ENCODE results near the gene HSPB6. TPM values are rescaled to one million over a fixed set of nuclear protein-coding genes. Genes with fewer than 3 reads are reported as not detected.

The HSPB6 gene
- total RNA-seq, 1 donor from 2014 or later, result 0.37 TPM

DNA sequence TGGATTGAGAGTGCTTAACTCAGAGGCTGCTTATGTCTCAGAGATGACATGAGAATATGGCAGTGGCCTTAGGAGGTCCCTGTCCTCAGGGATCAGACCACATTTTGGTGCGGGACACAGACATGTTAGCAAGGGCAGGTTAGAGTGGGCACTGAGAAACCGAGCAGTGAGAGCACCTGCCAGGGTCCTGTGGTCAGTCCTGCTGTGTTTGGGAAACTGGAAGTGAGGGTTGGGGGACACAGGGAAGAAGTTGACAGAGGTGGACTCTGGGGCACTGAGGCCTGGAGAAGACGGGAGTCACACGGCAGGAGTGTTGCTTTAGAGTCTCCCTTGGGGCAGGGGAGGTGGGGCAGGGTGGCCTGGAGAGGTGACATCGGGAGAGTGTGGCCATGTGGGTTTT lies 21.9 kb downstream of the HSPB6 start:
- H3K27me3 Mint-ChIP-seq (ENCODE audit: low read depth), result no peaks in the 10 kb centered on the region
- peaks cover 13% of the 10 kb centered on the region for H3K36me3 Mint-ChIP-seq (ENCODE audit: low read depth)
- H3K4me3 Mint-ChIP-seq, result peak overlapping the region; percentile 44
- no peak overlapping the region for H3K27ac Mint-ChIP-seq (ENCODE audit: unreplicated experiment)
- H3K9me3 Mint-ChIP-seq, result no peaks in the 10 kb centered on the region
- TF ChIP-seq, protein P1, sequence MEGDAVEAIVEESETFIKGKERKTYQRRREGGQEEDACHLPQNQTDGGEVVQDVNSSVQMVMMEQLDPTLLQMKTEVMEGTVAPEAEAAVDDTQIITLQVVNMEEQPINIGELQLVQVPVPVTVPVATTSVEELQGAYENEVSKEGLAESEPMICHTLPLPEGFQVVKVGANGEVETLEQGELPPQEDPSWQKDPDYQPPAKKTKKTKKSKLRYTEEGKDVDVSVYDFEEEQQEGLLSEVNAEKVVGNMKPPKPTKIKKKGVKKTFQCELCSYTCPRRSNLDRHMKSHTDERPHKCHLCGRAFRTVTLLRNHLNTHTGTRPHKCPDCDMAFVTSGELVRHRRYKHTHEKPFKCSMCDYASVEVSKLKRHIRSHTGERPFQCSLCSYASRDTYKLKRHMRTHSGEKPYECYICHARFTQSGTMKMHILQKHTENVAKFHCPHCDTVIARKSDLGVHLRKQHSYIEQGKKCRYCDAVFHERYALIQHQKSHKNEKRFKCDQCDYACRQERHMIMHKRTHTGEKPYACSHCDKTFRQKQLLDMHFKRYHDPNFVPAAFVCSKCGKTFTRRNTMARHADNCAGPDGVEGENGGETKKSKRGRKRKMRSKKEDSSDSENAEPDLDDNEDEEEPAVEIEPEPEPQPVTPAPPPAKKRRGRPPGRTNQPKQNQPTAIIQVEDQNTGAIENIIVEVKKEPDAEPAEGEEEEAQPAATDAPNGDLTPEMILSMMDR (conservative IDR thresholded peaks at IDR 0.05), result no peak
- no peaks in the 10 kb centered on the region for H3K4me1 Mint-ChIP-seq
- no peak for DNase-seq (ENCODE audit: low read depth, low spot score)

DNA sequence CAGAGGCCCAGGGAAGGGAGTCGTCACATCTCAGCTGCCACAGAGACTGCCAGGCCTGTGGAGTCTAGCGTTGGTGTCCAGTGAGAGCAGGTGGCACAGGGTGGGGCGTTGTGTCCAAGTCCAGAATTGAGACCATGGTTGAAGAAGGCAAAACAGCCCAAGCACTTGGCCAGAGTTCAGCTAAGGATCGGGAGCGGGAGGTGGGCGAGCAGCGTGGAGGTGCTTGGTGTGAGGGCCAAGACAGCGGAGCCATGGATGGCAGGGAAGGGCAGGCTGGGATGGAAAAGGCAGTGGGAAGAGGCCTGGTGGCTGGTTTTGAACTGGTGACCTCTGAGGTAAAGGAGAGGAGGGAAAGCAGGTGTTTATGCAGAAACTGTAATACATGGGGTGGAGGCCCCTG lies 22.6 kb downstream of the HSPB6 start:
- peaks cover 13% of the 10 kb centered on the region for H3K36me3 Mint-ChIP-seq (ENCODE audit: low read depth)
- no peak overlapping the region for H3K27ac Mint-ChIP-seq (ENCODE audit: unreplicated experiment)

DNA sequence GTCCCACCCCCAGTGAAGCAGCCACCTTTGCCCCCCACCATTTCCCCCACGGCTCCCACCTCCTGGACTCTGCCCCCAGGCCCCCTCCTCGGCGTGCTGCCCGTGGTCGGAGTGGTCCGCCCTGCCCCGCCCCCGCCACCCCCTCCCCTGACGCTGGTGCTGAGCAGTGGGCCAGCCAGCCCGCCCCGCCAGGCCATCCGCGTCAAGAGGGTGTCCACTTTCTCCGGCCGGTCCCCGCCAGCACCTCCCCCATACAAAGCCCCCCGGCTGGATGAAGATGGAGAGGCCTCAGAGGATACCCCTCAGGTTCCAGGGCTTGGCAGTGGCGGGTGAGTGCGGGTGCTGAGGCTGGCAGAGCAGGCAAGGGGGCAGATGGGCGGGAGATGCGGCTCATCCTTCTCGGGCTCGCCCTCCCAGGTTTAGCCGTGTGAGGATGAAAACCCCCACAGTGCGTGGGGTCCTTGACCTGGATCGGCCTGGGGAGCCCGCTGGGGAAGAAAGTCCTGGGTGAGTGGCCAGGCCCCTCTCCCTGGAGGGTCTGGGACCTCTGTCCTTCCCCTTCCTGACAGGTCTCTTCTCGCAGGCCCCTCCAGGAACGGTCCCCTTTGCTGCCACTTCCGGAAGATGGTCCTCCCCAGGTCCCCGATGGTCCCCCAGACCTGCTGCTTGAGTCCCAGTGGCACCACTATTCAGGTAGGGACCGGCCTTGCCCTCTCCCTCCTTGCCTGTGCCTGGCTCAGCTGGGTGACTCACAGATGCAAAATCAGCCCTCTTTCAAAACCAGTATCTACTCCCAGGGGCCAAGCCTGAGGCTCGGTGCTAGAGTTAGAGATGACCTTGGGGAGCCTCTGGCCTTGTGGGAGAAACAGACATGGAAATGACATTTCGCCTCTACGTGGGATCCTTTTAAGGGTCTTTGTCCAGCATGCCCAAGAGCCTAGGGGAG lies 23.4 kb downstream of the HSPB6 start:
- H3K27ac Mint-ChIP-seq (ENCODE audit: unreplicated experiment), result no peak overlapping the region
- no peaks in the 10 kb centered on the region for H3K4me1 Mint-ChIP-seq
- DNase-seq (ENCODE audit: low read depth, low spot score), result no peak
- H3K9me3 Mint-ChIP-seq, result no peaks in the 10 kb centered on the region
- H3K27me3 Mint-ChIP-seq (ENCODE audit: low read depth), result no peaks in the 10 kb centered on the region
- no peak overlapping the region for H3K4me3 Mint-ChIP-seq
- H3K36me3 Mint-ChIP-seq (ENCODE audit: low read depth), result peaks cover 13% of the 10 kb centered on the region
- TF ChIP-seq, protein P1 (conservative IDR thresholded peaks at IDR 0.05), result no peak

More for the DNA sequence above, 22.6 kb downstream of the HSPB6 start:
- TF ChIP-seq, protein P1 (conservative IDR thresholded peaks at IDR 0.05), result no peak
- DNase-seq (ENCODE audit: low read depth, low spot score), result no peak
- Mint-ChIP-seq H3K4me1 (no peaks in the 10 kb centered on the region), H3K27me3 (ENCODE audit: low read depth) (no peaks in the 10 kb centered on the region), H3K4me3 (peak overlapping the region; percentile 3), H3K9me3 (no peaks in the 10 kb centered on the region)

DNA sequence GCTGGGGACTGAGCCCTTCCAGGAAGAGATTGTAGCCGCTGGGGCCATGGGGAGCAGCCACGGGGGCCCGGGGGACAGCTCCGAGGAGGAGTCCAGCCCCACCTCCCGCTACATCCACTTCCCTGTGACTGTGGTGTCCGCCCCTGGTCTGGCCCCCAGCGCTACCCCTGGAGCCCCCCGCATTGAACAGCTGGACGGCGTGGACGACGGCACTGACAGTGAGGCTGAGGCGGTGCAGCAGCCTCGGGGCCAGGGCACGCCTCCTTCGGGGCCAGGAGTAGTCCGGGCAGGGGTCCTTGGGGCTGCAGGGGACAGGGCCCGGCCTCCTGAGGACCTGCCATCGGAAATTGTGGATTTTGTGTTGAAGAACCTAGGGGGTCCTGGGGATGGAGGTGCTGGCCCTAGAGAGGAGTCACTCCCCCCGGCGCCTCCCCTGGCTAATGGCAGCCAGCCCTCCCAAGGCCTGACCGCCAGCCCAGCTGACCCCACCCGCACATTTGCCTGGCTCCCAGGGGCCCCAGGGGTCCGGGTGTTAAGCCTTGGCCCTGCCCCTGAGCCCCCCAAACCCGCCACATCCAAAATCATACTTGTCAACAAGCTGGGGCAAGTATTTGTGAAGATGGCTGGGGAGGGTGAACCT lies 24.2 kb downstream of the HSPB6 start:
- Mint-ChIP-seq H3K4me3 (no peak overlapping the region), H3K27me3 (ENCODE audit: low read depth) (no peaks in the 10 kb centered on the region), H3K36me3 (ENCODE audit: low read depth) (peaks cover 13% of the 10 kb centered on the region), H3K4me1 (no peaks in the 10 kb centered on the region), H3K9me3 (no peaks in the 10 kb centered on the region), H3K27ac (ENCODE audit: unreplicated experiment) (no peak overlapping the region)
- DNase-seq (ENCODE audit: low read depth, low spot score), result no peak
- TF ChIP-seq, protein P1 (conservative IDR thresholded peaks at IDR 0.05), result no peak

DNA sequence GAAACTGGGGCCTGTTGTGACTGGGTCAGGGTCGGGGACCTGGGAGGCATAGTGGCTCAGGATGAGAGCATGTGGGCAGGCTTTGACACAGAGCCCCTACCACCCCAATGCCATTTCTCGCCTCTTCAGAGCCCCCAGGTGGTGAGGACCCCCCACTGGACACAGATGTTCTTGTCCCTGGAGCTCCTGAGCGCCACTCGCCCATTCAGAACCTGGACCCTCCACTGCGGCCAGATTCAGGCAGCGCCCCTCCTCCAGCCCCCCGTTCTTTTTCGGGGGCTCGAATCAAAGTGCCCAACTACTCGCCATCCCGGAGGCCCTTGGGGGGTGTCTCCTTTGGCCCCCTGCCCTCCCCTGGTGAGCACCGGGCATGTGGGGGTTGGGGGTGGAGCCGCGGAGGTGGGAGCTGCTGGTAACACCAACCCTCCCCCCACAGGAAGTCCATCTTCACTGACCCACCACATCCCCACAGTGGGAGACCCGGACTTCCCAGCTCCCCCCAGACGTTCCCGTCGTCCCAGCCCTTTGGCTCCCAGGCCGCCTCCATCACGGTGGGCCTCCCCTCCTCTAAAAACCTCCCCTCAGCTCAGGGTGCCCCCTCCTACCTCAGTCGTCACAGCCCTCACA lies 24.9 kb downstream of the HSPB6 start:
- H3K27me3 Mint-ChIP-seq (ENCODE audit: low read depth), result no peaks in the 10 kb centered on the region
- H3K36me3 Mint-ChIP-seq (ENCODE audit: low read depth), result peaks cover 16% of the 10 kb centered on the region
- TF ChIP-seq, protein P1 (conservative IDR thresholded peaks at IDR 0.05), result no peak
- H3K4me1 Mint-ChIP-seq, result no peaks in the 10 kb centered on the region
- DNase-seq (ENCODE audit: low read depth, low spot score), result no peak
- no peak overlapping the region for H3K4me3 Mint-ChIP-seq
- no peak overlapping the region for H3K27ac Mint-ChIP-seq (ENCODE audit: unreplicated experiment)
- H3K9me3 Mint-ChIP-seq, result no peaks in the 10 kb centered on the region
